Mammary epithelial cell (primary cell): Measurements from ENCODE around the gene SLITRK6.

Experiments used
- CTCF ChIP-seq, 2 donors: IDR thresholded peaks in 1 of 2; conservative IDR thresholded peaks in 1 of 2; 2 replicates each; pipeline ENCODE4 v1.5.1; 2011 to 2012; ENCODE audit warnings: inconsistent platforms in 2 of 2, low read length in 2 of 2, mild to moderate bottlenecking in 2 of 2, control low read depth in 1 of 2, low read depth in 1 of 2; ENCODE audit not compliant: insufficient read depth in 1 of 2; ENCODE audit errors: extremely low read depth in 1 of 2
- EZH2 ChIP-seq: IDR thresholded peaks from 2 replicates; pipeline ENCODE4 v1.6.1; 2012; ENCODE audit warnings: low read length, inconsistent platforms, borderline replicate concordance

GRCh38 chr13:85819513-85819912 lies 20.3 kb upstream of the SLITRK6 start:
- TF ChIP-seq CTCF (conservative IDR thresholded peaks at IDR 0.05 in 1 of 2, IDR thresholded peaks at IDR 0.05 in 1 of 2; ENCODE audit: extremely low read depth in 1 of 2, insufficient read depth in 1 of 2, low read depth in 1 of 2, low read length in 2 of 2) = no peak
- TF ChIP-seq EZH2 = no peak
